ENCODE data around the gene CTSC.

CTSC gene

GRCh38 chr11:88357323-88358039, 19.9 kb upstream of the CTSC start:
- CTCF ChIA-PET, result interaction anchor here (1.2 to 1.4 kb wide), 3 partner anchors 20 to 128 kb away, joined by 3 to 5 read pairs (median 4); partner anchors contain the start of gene CTSC
- Histone ChIP-seq H3K27ac (ENCODE audit: extremely low read depth, low read depth, low read length) (no peak overlapping the region; the same call in 1 of the 2 replicates), H3K4me1 (ENCODE audit: control insufficient read depth, insufficient read depth, low read length) (no peaks in the 10 kb centered on the region), H3K36me3 (ENCODE audit: control insufficient read depth in 2 of 2, insufficient read depth in 1 of 2, low read length in 2 of 2) (no peaks in the 10 kb centered on the region), H3K9me3 (ENCODE audit: control insufficient read depth, insufficient read depth, low read depth, low read length) (no peaks in the 10 kb centered on the region), H3K4me3 (ENCODE audit: low read depth, low read length) (no peak overlapping the region)
- POLR2A ChIA-PET, result interaction anchor here (0.6 to 1.2 kb wide), 4 partner anchors 17 to 59 kb away, joined by 3 to 6 read pairs (median 4); partner anchors contain the start of gene CTSC
- no peak for TF ChIP-seq MYNN (tag by site-specific recombination; IDR thresholded peaks at IDR 0.05; ENCODE audit: borderline replicate concordance)
- no peak for TF ChIP-seq ZNF501 (tag by site-specific recombination; IDR thresholded peaks at IDR 0.05)
- peak; percentile 83 for TF ChIP-seq ZNF629 (tag by site-specific recombination; IDR thresholded peaks at IDR 0.05)
- TF ChIP-seq ZNF830 (tag by site-specific recombination; IDR thresholded peaks at IDR 0.05; ENCODE audit: low read depth), result no peak
- no peak for TF ChIP-seq ZNF530 (tag by site-specific recombination; IDR thresholded peaks at IDR 0.05; ENCODE audit: low read depth)
- no peak for TF ChIP-seq ZNF354C (tag by site-specific recombination; IDR thresholded peaks at IDR 0.05; ENCODE audit: borderline replicate concordance, low read depth)
- TF ChIP-seq ZNF639 (tag by site-specific recombination; IDR thresholded peaks at IDR 0.05), result peak; percentile 65
- 0 out of 2 replicates have a peak, but pooled peaks have one; percentile 54 for TF ChIP-seq ZNF449 (tag by site-specific recombination; IDR thresholded peaks at IDR 0.05)
- TF ChIP-seq ZNF529 (tag by site-specific recombination; IDR thresholded peaks at IDR 0.05; ENCODE audit: insufficient replicate concordance), result no peak
- TF ChIP-seq ZNF518A (tag by site-specific recombination; conservative IDR thresholded peaks at IDR 0.05; ENCODE audit: low read depth), result no peak
- no peak for TF ChIP-seq ZSCAN23 (tag by site-specific recombination; IDR thresholded peaks at IDR 0.05)
- no peak for TF ChIP-seq ZNF239 (tag by site-specific recombination; IDR thresholded peaks at IDR 0.05)
- 0 out of 2 replicates have a peak, but pooled peaks have one; percentile 17 for TF ChIP-seq GLIS1 (tag by site-specific recombination; IDR thresholded peaks at IDR 0.05)
- 0 out of 2 replicates have a peak, but pooled peaks have one; percentile 22 for TF ChIP-seq ZNF596 (tag by site-specific recombination; IDR thresholded peaks at IDR 0.05)
- TF ChIP-seq BCL11A (tag by site-specific recombination; IDR thresholded peaks at IDR 0.05; ENCODE audit: low read depth), result 0 out of 2 replicates have a peak, but pooled peaks have one; percentile 48
- 0 out of 2 replicates have a peak, but pooled peaks have one; percentile 18 for TF ChIP-seq ZBTB20 (tag by site-specific recombination; IDR thresholded peaks at IDR 0.05)
- TF ChIP-seq YY1 (tag by site-specific recombination; IDR thresholded peaks at IDR 0.05), result no peak
- no peak for TF ChIP-seq ZNF585B (tag by site-specific recombination; IDR thresholded peaks at IDR 0.05)
- no peak for TF ChIP-seq ZNF558 (tag by site-specific recombination; IDR thresholded peaks at IDR 0.05)
- TF ChIP-seq ZNF514 (tag by site-specific recombination; IDR thresholded peaks at IDR 0.05), result no peak
- peak; percentile 25; the same call in 1 of the 2 replicates for TF ChIP-seq ZNF513 (tag by site-specific recombination; IDR thresholded peaks at IDR 0.05)
- TF ChIP-seq PBX3 (CRISPR knock-in tag; IDR thresholded peaks at IDR 0.05), result no peak
- TF ChIP-seq ZNF488 (tag by site-specific recombination; IDR thresholded peaks at IDR 0.05), result no peak
- TF ChIP-seq ZNF560 (tag by site-specific recombination; IDR thresholded peaks at IDR 0.05; ENCODE audit: borderline replicate concordance), result no peak
- TF ChIP-seq ZNF223 (tag by site-specific recombination; IDR thresholded peaks at IDR 0.05), result no peak
- TF ChIP-seq ZNF146 (tag by site-specific recombination; IDR thresholded peaks at IDR 0.05), result no peak
